SJCRH30 (cell line): ENCODE measurements around the gene PFKFB4. TPM values are rescaled to one million over a fixed set of nuclear protein-coding genes. Genes with fewer than 3 reads are reported as not detected.

Experiments used
- DNase-seq, 2 experiments: peaks; one replicate each; pipeline ENCODE4 v3.0.0-alpha.2; 2015 to 2020
- H3K27ac ChIP-seq: fragments of 250-450 bp; sonication (Bioruptor Pico); 2 replicates; pipeline ENCODE4 v1.5.1; 2020; ENCODE audit warnings: mild to moderate bottlenecking, moderate library complexity
- H3K27me3 ChIP-seq: fragments of 250-450 bp; sonication (Bioruptor Pico); 2 replicates; pipeline ENCODE4 v1.5.1; 2020; ENCODE audit warnings: mild to moderate bottlenecking, moderate library complexity
- H3K36me3 ChIP-seq: fragments of 250-450 bp; sonication (Bioruptor Pico); 2 replicates; pipeline ENCODE4 v1.5.1; 2020; ENCODE audit warnings: mild to moderate bottlenecking, moderate library complexity
- H3K4me1 ChIP-seq: fragments of 250-450 bp; sonication (Bioruptor Pico); 2 replicates; pipeline ENCODE4 v1.5.1; 2020; ENCODE audit warnings: mild to moderate bottlenecking, moderate library complexity
- H3K4me3 ChIP-seq: fragments of 250-450 bp; sonication (Bioruptor Pico); 2 replicates; pipeline ENCODE4 v1.5.1; 2020; ENCODE audit warnings: mild to moderate bottlenecking, moderate library complexity
- H3K9me3 ChIP-seq: fragments of 250-450 bp; sonication (Bioruptor Pico); replicated peaks from 2 replicates; pipeline ENCODE4 v1.5.1; 2020; ENCODE audit warnings: mild to moderate bottlenecking, moderate library complexity
- total RNA-seq: library from RNA; depleted of rRNA; stranded (reverse); fragments of >200 nt; shearing (Covaris generic); gene quantifications from 2 replicates; pipeline ENCODE4 v1.2.3, GENCODE V29; 2014

The PFKFB4 gene
- total RNA-seq, 1 experiment from 2014 or later = 8.3 TPM

DNA sequence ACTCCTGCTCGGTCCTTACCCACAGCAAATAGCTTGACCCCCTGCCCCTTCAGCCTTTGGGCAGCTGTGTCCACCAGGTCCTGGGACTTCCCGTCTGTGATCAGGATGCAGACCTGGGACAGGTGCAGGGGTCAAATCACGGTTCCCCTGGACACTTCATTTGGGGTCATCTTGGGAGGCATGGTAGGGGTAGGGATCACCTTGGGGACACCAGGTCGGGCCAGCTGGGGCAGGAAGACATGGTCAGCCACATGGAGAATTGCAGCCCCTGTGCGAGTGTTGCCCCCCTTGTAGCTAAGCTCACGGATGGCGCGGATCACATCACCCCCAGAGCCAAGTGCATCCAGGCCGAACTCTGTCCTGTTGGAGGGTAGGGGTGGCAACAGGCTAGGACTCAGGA is 36.7 kb upstream of the PFKFB4 start:
- no peaks in the 10 kb centered on the region for H3K9me3 ChIP-seq
- H3K4me1 ChIP-seq = peaks cover 27% of the 10 kb centered on the region
- no peak overlapping the region for H3K4me3 ChIP-seq
- H3K27ac ChIP-seq = no peak overlapping the region
- DNase-seq = no peak
- no peaks in the 10 kb centered on the region for H3K27me3 ChIP-seq
- peaks cover 3% of the 10 kb centered on the region; the same call in 1 of the 2 replicates for H3K36me3 ChIP-seq

DNA sequence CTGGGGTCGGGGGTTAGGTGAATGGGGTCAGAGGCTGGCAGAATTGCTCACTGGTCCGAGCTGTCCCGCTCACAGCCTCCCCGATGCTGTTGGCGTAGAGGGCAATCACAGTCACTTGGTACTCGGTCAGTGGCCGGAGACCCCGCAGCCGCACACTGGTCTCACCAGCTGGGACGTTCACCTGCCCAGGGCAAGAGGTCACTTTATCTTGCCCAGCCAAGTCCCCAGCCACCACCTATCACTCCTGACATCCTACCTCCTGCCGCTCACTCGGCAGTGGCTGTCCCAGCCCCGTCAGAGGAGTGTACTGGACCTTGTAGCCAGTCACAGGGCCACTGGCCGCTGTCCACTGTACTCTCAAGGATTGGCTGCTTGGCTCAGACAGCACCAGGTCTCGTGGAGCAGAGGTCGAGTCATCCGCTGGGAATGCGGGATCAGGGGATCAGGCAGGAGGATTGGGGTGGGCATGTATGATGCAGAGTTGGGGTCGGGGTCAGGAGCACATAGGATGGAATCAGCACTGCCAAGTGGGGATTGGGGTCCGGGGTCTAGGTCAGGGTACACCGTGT is 36.0 kb upstream of the PFKFB4 start:
- Histone ChIP-seq H3K27me3 (no peaks in the 10 kb centered on the region), H3K27ac (no peak overlapping the region), H3K4me3 (no peak overlapping the region), H3K36me3 (peaks cover 3% of the 10 kb centered on the region; the same call in 1 of the 2 replicates), H3K4me1 (peaks cover 20% of the 10 kb centered on the region), H3K9me3 (no peaks in the 10 kb centered on the region)
- no peak for DNase-seq

DNA sequence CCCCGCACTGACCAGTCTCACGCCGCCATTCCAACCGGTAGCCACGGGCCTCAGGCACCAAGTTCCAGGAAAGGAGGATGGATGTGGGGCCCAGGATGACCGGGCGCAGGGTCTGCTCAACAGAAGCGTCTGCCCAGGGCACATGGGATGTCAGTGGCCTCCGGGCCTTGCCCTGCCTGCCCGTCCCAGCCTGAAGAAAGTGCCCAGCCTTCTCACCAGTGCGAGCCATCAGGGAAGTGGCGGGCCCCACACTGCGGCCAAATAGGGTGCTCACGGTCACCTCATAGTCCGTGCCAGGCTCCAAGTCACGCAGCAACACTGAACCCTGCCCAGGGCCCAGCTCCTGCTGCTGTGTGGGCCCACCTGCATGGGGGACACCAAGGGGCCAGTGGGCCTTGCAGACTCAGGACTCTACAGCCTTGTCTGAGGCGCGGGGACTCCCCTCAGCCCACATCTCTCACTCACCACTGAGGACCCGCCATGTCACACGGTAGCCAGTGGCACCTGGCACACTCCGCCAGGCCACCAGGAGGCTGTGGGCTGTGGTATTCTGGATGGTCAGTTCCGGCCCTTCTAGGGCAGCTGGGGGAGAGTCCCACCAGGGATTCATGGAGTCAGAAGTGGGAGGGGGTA is 35.4 kb upstream of the PFKFB4 start:
- peaks cover 3% of the 10 kb centered on the region; the same call in 1 of the 2 replicates for H3K36me3 ChIP-seq
- H3K4me1 ChIP-seq = peaks cover 19% of the 10 kb centered on the region
- DNase-seq = no peak
- no peak overlapping the region for H3K27ac ChIP-seq
- no peaks in the 10 kb centered on the region for H3K27me3 ChIP-seq
- no peak overlapping the region for H3K4me3 ChIP-seq
- no peaks in the 10 kb centered on the region for H3K9me3 ChIP-seq

DNA sequence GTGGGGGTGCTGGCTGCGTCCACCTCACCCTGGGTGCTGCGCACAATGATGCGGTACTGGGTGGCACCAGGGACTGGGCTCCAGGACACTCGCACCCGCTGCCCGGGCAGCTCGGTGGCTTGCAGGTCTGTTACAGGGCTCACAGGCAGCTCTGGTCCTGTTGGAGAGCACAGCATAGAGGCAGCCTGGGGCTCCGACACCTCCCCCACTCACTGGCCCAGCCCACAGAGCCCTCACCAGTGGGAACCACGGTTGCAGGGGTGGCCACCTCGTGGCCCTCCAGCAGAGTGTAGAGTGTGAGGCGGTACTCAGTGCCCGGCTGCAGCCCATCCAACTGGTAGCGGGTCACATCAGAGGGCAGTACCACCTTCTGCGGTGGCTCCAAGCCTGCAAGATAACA is 34.8 kb upstream of the PFKFB4 start:
- Histone ChIP-seq H3K4me3 (no peak overlapping the region), H3K4me1 (peaks cover 14% of the 10 kb centered on the region), H3K36me3 (no peaks in the 10 kb centered on the region; the same call in 1 of the 2 replicates), H3K9me3 (no peaks in the 10 kb centered on the region), H3K27ac (no peak overlapping the region), H3K27me3 (no peaks in the 10 kb centered on the region)
- DNase-seq = no peak

DNA sequence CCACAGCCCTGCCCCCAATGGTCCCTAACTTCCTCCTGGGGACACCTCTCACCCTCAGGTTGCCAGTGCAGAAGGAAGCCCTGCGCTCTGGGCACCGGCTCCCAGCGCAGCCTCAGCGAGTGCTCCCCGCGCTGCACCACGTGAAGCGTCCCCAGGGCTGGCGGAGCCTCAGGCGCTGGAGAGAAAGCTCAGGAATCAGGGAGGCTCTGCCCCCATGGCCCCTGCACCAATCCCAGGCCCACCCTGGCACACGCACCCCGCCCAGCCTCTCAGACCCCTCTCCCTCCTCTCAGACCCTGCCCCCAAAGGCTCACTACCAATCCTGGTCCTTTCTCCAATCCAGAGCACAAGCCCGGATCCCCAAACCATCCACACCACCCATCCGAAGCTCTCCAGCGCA is 31.6 kb upstream of the PFKFB4 start:
- no peaks in the 10 kb centered on the region for H3K4me1 ChIP-seq
- H3K27me3 ChIP-seq = no peaks in the 10 kb centered on the region

DNA sequence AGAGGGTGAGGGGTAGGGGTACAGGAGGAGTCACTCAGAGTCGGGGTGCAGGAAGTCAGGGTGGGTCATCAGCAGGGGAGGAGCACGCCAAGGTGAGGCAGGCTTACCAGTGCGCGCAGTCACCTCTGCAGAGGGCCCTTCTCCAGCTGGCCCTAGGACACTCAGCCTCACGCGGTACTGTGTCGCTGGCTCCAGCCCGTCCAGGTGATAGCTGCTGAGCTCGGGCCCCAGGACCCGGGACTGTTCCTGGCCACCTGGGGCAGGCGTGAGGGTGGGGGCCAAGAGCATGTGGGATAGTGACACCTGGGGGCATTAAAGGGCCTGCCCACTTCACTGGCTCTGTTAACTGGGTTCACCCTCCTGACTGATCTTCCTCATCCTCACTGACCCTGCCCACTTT is 31.1 kb upstream of the PFKFB4 start:
- Histone ChIP-seq H3K36me3 (no peaks in the 10 kb centered on the region), H3K4me3 (no peak overlapping the region), H3K9me3 (no peaks in the 10 kb centered on the region), H3K4me1 (no peaks in the 10 kb centered on the region), H3K27me3 (no peaks in the 10 kb centered on the region), H3K27ac (no peak overlapping the region)
- DNase-seq = no peak

More for the DNA sequence above, 31.6 kb upstream of the PFKFB4 start:
- no peak for DNase-seq
- Histone ChIP-seq H3K27ac (no peak overlapping the region), H3K4me3 (no peak overlapping the region), H3K9me3 (no peaks in the 10 kb centered on the region), H3K36me3 (no peaks in the 10 kb centered on the region)

DNA sequence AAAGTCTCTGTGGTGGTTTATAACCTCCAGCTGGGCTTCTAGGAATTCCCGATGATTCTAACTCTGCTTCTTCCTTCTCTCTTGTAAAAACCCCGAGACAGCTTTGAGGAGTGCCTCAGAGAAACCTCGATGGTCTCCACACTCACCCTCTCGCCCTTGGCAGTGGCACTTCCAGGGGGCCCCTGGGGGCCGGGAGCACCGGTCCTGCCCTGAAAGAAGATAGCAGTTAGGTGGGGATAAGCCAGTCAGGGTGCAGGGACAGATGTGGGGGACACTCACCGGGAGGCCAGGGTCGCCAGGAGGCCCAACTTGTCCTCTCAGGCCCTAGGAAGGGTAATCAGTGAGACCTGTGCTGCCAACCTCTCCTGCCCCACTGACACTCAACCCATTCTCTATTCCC is 28.8 kb upstream of the PFKFB4 start:
- H3K27me3 ChIP-seq = no peaks in the 10 kb centered on the region
- H3K9me3 ChIP-seq = no peaks in the 10 kb centered on the region
- no peaks in the 10 kb centered on the region for H3K4me1 ChIP-seq
- no peak for DNase-seq
- H3K4me3 ChIP-seq = no peak overlapping the region
- H3K27ac ChIP-seq = no peak overlapping the region
- no peaks in the 10 kb centered on the region for H3K36me3 ChIP-seq

DNA sequence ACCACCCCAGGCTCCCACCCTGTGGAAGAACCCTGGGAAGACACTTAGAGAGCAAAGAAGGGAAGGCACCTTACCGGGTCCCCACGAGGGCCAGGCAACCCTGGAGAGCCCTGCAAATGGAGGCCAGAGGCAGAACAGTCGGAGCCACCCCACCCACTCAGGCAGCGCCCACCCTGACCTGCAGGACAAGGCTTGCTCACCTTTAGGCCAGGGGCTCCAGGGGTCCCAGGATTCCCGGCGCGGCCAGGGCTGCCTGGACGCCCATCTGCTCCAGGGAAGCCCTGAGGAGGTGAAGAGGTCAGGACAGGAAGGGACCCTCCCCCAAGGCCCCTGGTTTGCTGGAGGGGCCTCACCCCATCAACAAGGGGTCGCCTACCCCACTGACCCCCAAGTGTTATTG is 28.2 kb upstream of the PFKFB4 start:
- no peak for DNase-seq
- no peaks in the 10 kb centered on the region for H3K9me3 ChIP-seq
- H3K27ac ChIP-seq = no peak overlapping the region
- no peaks in the 10 kb centered on the region for H3K4me1 ChIP-seq
- H3K27me3 ChIP-seq = no peaks in the 10 kb centered on the region
- no peaks in the 10 kb centered on the region for H3K36me3 ChIP-seq
- H3K4me3 ChIP-seq = no peak overlapping the region

DNA sequence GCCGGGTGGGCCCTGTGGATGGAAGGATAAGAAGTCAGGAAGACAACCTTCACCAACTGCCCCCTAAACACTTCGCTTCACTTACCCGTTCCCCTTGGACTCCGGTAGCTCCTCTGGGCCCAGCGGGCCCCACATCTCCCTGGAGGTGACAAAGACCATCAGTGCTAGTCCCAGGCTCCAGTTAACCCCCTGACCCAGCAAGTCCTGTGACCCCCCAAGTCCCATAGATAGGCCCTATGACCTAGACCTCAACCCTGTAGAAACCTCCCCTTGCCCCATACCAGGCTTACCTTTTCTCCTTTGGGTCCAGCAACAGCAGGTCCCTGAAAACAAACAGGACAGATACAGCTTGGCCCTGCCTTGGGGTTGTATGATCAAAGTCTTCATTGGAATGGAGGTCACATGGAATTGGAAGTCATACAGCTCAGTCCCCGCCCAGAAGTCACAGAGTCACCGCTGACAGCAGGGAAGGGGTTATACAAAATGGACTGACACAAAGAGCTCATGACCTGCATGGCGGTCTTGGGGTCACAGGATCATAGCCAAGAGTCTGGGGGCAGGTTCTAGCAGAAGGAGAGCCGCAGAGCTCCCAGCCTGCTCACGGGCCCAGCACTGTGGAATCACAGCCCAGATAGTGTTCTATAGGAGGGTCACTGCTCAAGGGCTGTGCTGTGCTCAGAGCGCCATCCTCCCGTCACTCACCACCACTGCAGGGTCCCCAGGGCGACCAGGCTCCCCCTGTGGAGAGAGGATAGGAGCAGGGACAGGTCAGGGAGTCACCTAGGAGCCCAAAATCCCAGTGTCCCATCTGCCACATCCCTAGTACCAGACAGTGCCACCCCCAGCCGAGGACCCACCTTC is 25.2 kb upstream of the PFKFB4 start:
- H3K36me3 ChIP-seq = no peaks in the 10 kb centered on the region
- H3K27me3 ChIP-seq = no peaks in the 10 kb centered on the region
- H3K27ac ChIP-seq = no peak overlapping the region
- DNase-seq = no peak
- H3K4me3 ChIP-seq = no peak overlapping the region
- H3K4me1 ChIP-seq = no peaks in the 10 kb centered on the region
- H3K9me3 ChIP-seq = no peaks in the 10 kb centered on the region

DNA sequence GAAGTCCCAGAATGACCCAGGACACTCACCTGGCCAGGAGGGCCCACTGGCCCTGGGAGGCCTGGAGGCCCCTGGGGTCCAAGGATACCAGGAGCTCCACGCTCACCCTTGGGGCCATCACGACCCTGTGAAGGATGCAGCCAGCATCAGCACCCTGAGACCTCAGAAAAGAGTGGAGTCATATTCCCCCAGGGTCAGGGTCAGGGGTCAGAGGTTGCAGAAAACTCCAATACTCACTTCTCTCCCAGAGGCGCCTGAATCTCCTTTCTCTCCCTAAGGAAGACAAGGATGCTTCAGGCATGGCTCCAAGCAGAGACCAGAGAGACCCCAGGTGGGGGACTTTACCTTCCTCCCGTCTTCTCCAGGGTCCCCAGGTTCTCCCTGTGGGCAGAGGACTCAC is 20.0 kb upstream of the PFKFB4 start:
- Histone ChIP-seq H3K9me3 (no peaks in the 10 kb centered on the region), H3K27me3 (no peaks in the 10 kb centered on the region), H3K27ac (no peak overlapping the region), H3K4me3 (no peak overlapping the region), H3K36me3 (no peaks in the 10 kb centered on the region), H3K4me1 (no peaks in the 10 kb centered on the region)
- DNase-seq = no peak

DNA sequence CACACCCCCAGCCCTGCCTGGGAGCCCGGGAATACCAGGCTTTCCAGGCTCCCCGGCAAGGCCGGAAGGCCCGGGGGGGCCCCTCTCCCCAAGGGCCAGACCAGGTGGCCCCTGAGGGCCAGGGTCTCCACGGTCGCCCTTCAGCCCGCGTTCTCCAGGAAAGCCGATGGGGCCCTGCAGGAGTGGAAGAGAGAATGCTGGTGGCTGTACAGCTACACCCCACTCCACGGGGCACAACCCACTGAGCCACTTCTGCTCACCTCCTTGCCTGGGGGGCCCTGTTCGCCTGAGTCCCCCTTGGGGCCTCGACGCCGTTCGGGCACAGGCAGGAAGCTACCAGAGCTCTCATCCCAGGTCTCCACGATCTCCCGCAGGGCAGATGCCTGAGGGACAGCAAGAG is 18.8 kb upstream of the PFKFB4 start:
- Histone ChIP-seq H3K9me3 (no peaks in the 10 kb centered on the region), H3K27ac (no peak overlapping the region), H3K4me1 (no peaks in the 10 kb centered on the region), H3K27me3 (no peaks in the 10 kb centered on the region), H3K4me3 (no peak overlapping the region), H3K36me3 (no peaks in the 10 kb centered on the region)
- no peak for DNase-seq

DNA sequence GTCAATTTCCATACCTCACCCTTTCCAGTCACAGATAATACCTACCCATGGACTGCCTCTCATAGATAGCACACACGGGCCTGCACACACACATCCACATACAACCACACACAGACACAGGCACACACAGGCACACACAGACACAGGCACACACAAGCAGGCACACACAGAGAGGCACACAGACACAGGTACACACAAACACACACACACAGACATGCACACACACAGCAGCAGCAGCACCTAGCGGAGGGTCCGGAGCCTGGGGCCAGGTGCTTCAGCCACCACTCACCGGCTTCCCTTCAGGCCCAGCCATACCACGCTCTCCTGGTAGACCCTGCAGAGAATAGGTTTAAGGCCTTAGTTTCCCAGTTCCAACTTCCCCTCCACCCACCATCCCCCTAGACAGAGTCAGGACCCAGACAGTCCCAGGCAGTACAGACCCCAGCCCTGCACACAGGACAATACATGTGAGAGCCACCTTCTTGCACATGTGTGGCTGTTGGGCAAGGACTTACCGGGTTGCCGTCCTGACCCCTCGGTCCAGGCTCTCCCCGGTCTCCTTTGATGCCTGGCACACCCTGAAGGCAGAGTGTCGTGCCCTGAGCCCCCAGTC is 17.5 kb upstream of the PFKFB4 start:
- H3K27ac ChIP-seq = no peak overlapping the region
- no peaks in the 10 kb centered on the region for H3K4me1 ChIP-seq
- no peaks in the 10 kb centered on the region for H3K9me3 ChIP-seq
- no peaks in the 10 kb centered on the region for H3K27me3 ChIP-seq
- no peaks in the 10 kb centered on the region for H3K36me3 ChIP-seq
- no peak for DNase-seq
- H3K4me3 ChIP-seq = no peak overlapping the region

DNA sequence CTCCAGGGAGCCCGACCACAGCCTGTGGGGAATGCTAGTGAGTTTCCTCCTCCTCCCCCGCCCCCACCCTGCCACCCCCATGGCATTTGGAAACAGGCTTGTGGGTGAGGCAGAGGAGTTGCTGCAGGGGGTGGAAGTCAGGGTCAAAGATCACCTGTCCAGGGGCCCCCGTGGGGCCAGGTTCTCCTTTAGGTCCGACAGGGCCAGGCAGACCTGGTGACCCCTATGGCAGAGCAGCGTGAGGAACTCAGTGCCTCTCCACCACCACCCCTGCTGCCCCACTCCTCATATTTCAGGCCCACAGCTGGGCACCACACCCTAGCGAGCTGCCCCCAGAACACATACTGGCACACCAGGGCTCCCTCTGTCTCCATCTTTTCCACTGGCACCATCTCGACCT is 15.9 kb upstream of the PFKFB4 start:
- no peaks in the 10 kb centered on the region for H3K36me3 ChIP-seq
- DNase-seq = no peak
- no peak overlapping the region for H3K4me3 ChIP-seq
- no peak overlapping the region for H3K27ac ChIP-seq
- H3K9me3 ChIP-seq = no peaks in the 10 kb centered on the region
- no peaks in the 10 kb centered on the region for H3K4me1 ChIP-seq
- no peaks in the 10 kb centered on the region for H3K27me3 ChIP-seq

DNA sequence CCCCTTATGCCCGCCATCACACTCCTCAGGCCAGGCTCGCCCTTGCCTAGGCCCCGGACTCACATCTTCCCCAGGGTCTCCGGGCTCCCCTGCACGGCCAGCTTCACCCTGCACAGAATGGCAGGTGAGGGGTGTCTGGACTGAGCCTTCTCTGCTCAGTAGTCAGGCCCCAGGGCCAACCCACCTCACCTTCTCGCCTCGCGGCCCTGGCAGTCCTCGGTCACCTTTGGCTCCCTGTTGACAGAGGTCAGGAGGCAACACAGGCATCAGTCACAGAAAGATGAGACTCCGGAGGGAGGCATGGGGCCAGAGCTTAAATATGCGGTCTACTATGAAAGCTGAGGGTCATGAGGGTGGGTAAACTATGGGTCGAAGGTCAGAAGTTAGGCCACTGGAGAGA is 15.3 kb upstream of the PFKFB4 start:
- no peak for DNase-seq
- Histone ChIP-seq H3K27me3 (no peaks in the 10 kb centered on the region), H3K4me3 (no peak overlapping the region), H3K4me1 (no peaks in the 10 kb centered on the region), H3K9me3 (no peaks in the 10 kb centered on the region), H3K36me3 (no peaks in the 10 kb centered on the region), H3K27ac (no peak overlapping the region)

DNA sequence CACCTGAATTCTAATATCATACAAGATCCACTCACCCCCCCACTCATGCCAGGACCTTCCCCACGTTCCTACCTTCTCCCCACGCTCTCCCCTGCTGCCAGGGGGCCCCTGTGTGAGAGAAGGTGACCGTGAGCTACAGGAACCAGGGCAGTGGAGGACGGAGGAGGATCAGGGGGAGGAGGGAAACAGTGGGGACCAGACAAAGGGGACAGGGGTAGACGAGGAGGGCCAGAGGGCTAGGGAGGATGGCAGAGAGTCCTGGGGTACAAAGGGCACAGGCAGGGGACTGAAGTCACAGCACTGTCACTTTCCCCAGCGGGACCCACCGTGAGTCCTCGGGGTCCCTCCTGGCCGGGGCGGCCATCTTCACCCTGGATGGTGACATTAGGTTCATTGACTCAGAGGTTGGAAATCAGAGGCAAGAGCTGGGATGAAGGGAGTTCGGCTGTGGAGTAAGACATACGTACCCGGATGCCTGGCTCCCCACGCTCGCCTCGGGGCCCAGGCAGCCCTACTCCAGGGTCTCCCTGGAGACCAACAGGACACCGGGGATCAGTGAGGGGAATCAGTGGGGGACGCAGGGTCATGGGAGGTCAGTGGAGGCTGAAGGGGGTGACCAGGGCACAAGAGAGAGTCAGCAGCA is 13.3 kb upstream of the PFKFB4 start:
- DNase-seq = no peak
- Histone ChIP-seq H3K27ac (no peak overlapping the region), H3K4me1 (peaks cover 11% of the 10 kb centered on the region), H3K36me3 (no peaks in the 10 kb centered on the region), H3K4me3 (no peak overlapping the region), H3K27me3 (no peaks in the 10 kb centered on the region), H3K9me3 (no peaks in the 10 kb centered on the region)
